CD14-positive monocyte (primary cell): Measurements from ENCODE around the gene GRIA1. TPM values are rescaled to one million over a fixed set of nuclear protein-coding genes. Genes with fewer than 3 reads are reported as not detected.

Source experiments
- DNase-seq, 3 donors: peaks; one replicate each; pipeline ENCODE4 v3.0.0-alpha.2; 2011 to 2022
- H2AFZ ChIP-seq: 2 replicates; pipeline ENCODE4 v1.6.0; 2012; ENCODE audit warnings: mild to moderate bottlenecking, low read depth, low read length, inconsistent platforms; ENCODE audit not compliant: insufficient read depth, poor library complexity, severe bottlenecking
- H3K27ac ChIP-seq, 2 donors: 1 replicate in 1 of 2; 2 replicates in 1 of 2; pipeline ENCODE4 v1.5.1; 2012 to 2013; ENCODE audit warnings: low read length in 2 of 2, control low read depth in 1 of 2, inconsistent platforms in 1 of 2, low read depth in 1 of 2, mild to moderate bottlenecking in 1 of 2
- H3K27me3 ChIP-seq, 2 donors: one replicate each; pipeline versions ENCODE4 v1.6.0 to v1.6.1; 2011 to 2013; ENCODE audit warnings: low read length in 2 of 2; ENCODE audit not compliant: control insufficient read depth in 2 of 2, insufficient read depth in 2 of 2
- H3K36me3 ChIP-seq, 2 donors: replicated peaks in 1 of 2; 1 replicate in 1 of 2; 2 replicates in 1 of 2; pipeline versions ENCODE4 v1.5.1 to v1.6.1; 2012 to 2013; ENCODE audit warnings: low read length in 2 of 2, control low read depth in 1 of 2, inconsistent platforms in 1 of 2, mild to moderate bottlenecking in 1 of 2; ENCODE audit not compliant: insufficient read depth in 2 of 2, control insufficient read depth in 1 of 2
- H3K4me1 ChIP-seq, 2 donors: 1 replicate in 1 of 2; 2 replicates in 1 of 2; pipeline versions ENCODE4 v1.5.1 to v1.6.1; 2012 to 2013; ENCODE audit warnings: low read length in 2 of 2, control low read depth in 1 of 2, inconsistent platforms in 1 of 2, mild to moderate bottlenecking in 1 of 2, moderate library complexity in 1 of 2; ENCODE audit not compliant: insufficient read depth in 2 of 2, control insufficient read depth in 1 of 2
- H3K4me2 ChIP-seq: replicated peaks from 2 replicates; pipeline ENCODE3; 2012; ENCODE audit warnings: low read length, moderate library complexity, mild to moderate bottlenecking; ENCODE audit not compliant: poor library complexity, severe bottlenecking; ENCODE audit errors: extremely low read depth
- H3K4me3 ChIP-seq, 3 experiments: fragments of 200-600 bp in 1 of 3; sonication (generic) in 1 of 3; replicated peaks in 1 of 3; 1 replicate in 2 of 3; 2 replicates in 1 of 3; pipeline ENCODE4 v1.5.1; 2011 to 2013; ENCODE audit warnings: low read length in 3 of 3, mild to moderate bottlenecking in 3 of 3, control low read depth in 2 of 3, low read depth in 2 of 3, inconsistent platforms in 1 of 3, moderate library complexity in 1 of 3
- H3K79me2 ChIP-seq: 2 replicates; pipeline ENCODE4 v1.6.0; 2012; ENCODE audit warnings: mild to moderate bottlenecking, control low read depth, inconsistent platforms, low read length, moderate library complexity; ENCODE audit not compliant: insufficient read depth
- H3K9ac ChIP-seq: 2 replicates; pipeline ENCODE4 v1.6.0; 2017; ENCODE audit warnings: low read length, mild to moderate bottlenecking; ENCODE audit not compliant: insufficient read depth, poor library complexity, severe bottlenecking
- H3K9me3 ChIP-seq, 2 donors: replicated peaks in 1 of 2; 1 replicate in 1 of 2; 2 replicates in 1 of 2; pipeline versions ENCODE4 v1.5.1 to v1.6.1; 2012 to 2013; ENCODE audit warnings: low read length in 2 of 2, control low read depth in 1 of 2; ENCODE audit not compliant: control insufficient read depth in 1 of 2, insufficient read depth in 1 of 2
- H4K20me1 ChIP-seq: 2 replicates; pipeline ENCODE4 v1.6.0; 2012; ENCODE audit warnings: mild to moderate bottlenecking, low read length, control low read depth, moderate library complexity; ENCODE audit not compliant: insufficient read depth
- H3K27ac Mint-ChIP-seq, 7 donors: one replicate each; pipeline ENCODE4 v1.8.0; 2020; ENCODE audit warnings: mild to moderate bottlenecking in 7 of 7, mixed read lengths in 7 of 7, moderate library complexity in 6 of 7, inconsistent platforms in 2 of 7
- H3K27me3 Mint-ChIP-seq, 3 donors: one replicate each; pipeline ENCODE4 v1.8.0; 2021 to 2022; ENCODE audit warnings: low read depth in 3 of 3, mild to moderate bottlenecking in 3 of 3, mixed read lengths in 3 of 3, moderate library complexity in 3 of 3, inconsistent platforms in 1 of 3
- H3K36me3 Mint-ChIP-seq, 2 donors: one replicate each; pipeline ENCODE4 v1.8.0; 2020; ENCODE audit warnings: mixed read lengths in 2 of 2, inconsistent platforms in 1 of 2, mild to moderate bottlenecking in 1 of 2
- H3K4me1 Mint-ChIP-seq: one replicate; pipeline ENCODE4 v1.8.0; 2020; ENCODE audit warnings: mild to moderate bottlenecking, mixed read lengths
- H3K4me3 Mint-ChIP-seq, 2 donors: one replicate each; pipeline ENCODE4 v1.8.0; 2020; ENCODE audit warnings: mild to moderate bottlenecking in 2 of 2, mixed read lengths in 2 of 2, moderate library complexity in 1 of 2
- H3K9me3 Mint-ChIP-seq, 7 donors: one replicate each; pipeline ENCODE4 v1.8.0; 2020 to 2022; ENCODE audit warnings: mixed read lengths in 7 of 7, mild to moderate bottlenecking in 6 of 7, moderate library complexity in 6 of 7, inconsistent platforms in 2 of 7
- CTCF ChIP-seq: fragments of 200-600 bp; IDR thresholded peaks from one replicate; pipeline ENCODE4 v1.8.0; 2022; ENCODE audit warnings: antibody characterized with exemption, mild to moderate bottlenecking
- WGBS: methylation state at CpG from one replicate; pipeline ENCODE4 v1.1.5; 2013; ENCODE audit warnings: missing lambda C conversion rate; ENCODE audit not compliant: insufficient coverage; 5-methylcytosine and 5-hydroxymethylcytosine counted together
- intact Hi-C, 2 donors: fragments of 100-400 bp; cut with micrococcal nuclease; formaldehyde crosslinking; loops; one replicate each; pipeline versions ENCODE4 v1.15.0 to v1.15.1; 2023
- polyA plus RNA-seq, 3 donors: library from polyadenylated mRNA; depleted of rRNA in 1 of 3; unstranded in 2 of 3; stranded (reverse) in 1 of 3; fragments of 300-500 nt in 2 of 3; fragments of >200 nt in 1 of 3; fragmentation: Illumina TruSeq in 2 of 3; gene quantifications; 1 replicate in 2 of 3; 2 replicates in 1 of 3; pipeline ENCODE4 v1.2.3, GENCODE V29; 2012 to 2021

Gene GRIA1
- polyA plus RNA-seq, 3 donors: not detected

DNA sequence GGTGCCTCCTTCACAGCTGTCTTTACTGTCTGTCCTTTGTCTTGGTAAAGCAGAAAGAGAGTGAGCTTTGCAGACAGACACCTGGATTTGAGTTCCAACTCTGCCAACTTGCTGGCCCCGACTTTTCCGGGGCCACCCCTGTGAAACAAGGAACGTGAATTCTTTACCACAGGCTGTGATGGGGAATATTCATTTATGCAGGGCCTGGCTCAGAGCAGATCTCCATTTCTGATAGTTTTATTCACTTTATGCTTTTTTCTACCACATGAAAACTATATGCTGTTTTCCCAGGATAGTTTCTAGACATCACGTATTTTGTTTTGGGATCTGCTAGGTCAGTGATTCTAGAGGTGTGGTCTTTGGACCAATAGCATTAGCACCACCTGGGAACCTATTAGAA is 211.8 kb downstream of the GRIA1 start:
- no peaks in the 10 kb centered on the region for H3K36me3 ChIP-seq
- H3K4me1 Mint-ChIP-seq: no peaks in the 10 kb centered on the region
- intact Hi-C loops: no loop called here
- H3K9me3 ChIP-seq: no peaks in the 10 kb centered on the region
- no peak overlapping the region for H3K27ac ChIP-seq
- H3K36me3 Mint-ChIP-seq: no peaks in the 10 kb centered on the region
- DNase-seq: no peak
- H4K20me1 ChIP-seq: no peaks in the 10 kb centered on the region
- no peak overlapping the region for H3K4me3 Mint-ChIP-seq
- H3K27me3 Mint-ChIP-seq: no peaks in the 10 kb centered on the region
- H3K9me3 Mint-ChIP-seq: peaks cover 0 to 5% (median 2%) of the 10 kb centered on the region in 7 donors
- no peak overlapping the region for H2AFZ ChIP-seq
- H3K4me2 ChIP-seq: no peak overlapping the region
- H3K4me3 ChIP-seq: no peak overlapping the region
- no peaks in the 10 kb centered on the region for H3K4me1 ChIP-seq
- no peak overlapping the region for H3K27ac Mint-ChIP-seq
- no peak overlapping the region for H3K9ac ChIP-seq
- H3K27me3 ChIP-seq: no peaks in the 10 kb centered on the region
- TF ChIP-seq CTCF: no peak
- no peaks in the 10 kb centered on the region for H3K79me2 ChIP-seq
- WGBS: no CpG with 5 or more reads among the region's 4 CpGs

DNA sequence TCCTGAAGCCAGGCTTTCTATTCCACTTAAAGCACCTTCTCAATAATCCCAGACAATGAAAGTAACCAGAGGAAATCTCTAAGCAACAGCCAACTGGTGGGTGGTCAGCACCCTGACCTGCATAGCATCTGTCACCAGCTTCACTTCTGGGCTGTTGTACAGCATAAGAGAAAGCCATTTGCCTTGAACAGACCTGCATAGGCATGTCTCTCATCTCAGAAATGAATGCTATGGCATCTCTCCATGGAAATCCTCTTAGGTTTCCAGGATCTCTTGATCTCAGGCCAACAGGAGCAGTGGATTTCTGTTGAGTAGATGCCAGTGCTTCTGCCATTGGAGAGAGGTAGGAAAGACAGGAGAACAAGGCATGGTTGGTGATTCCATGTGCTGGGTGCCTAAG is 213.6 kb downstream of the GRIA1 start:
- Mint-ChIP-seq H3K4me3 (no peak overlapping the region), H3K27ac (no peak overlapping the region), H3K27me3 (no peaks in the 10 kb centered on the region), H3K9me3 (peaks cover 0 to 5% (median 2%) of the 10 kb centered on the region in 7 donors), H3K36me3 (no peaks in the 10 kb centered on the region), H3K4me1 (no peaks in the 10 kb centered on the region)
- Histone ChIP-seq H3K36me3 (no peaks in the 10 kb centered on the region), H3K27me3 (no peaks in the 10 kb centered on the region), H3K27ac (no peak overlapping the region), H2AFZ (no peak overlapping the region), H4K20me1 (no peaks in the 10 kb centered on the region), H3K79me2 (no peaks in the 10 kb centered on the region), H3K4me3 (no peak overlapping the region), H3K9ac (no peak overlapping the region), H3K4me1 (no peaks in the 10 kb centered on the region), H3K9me3 (no peaks in the 10 kb centered on the region), H3K4me2 (no peak overlapping the region)
- DNase-seq: no peak
- intact Hi-C loops: no loop called here
- TF ChIP-seq CTCF: no peak
